Kidney epithelial cell (primary cell): Measurements from ENCODE around the gene TNS4. TPM values are rescaled to one million over a fixed set of nuclear protein-coding genes. Genes with fewer than 3 reads are reported as not detected.

Source experiments
- DNase-seq: peaks from one replicate; pipeline ENCODE4 v3.0.0-alpha.2; 2010; ENCODE audit warnings: low read depth
- H3K27me3 ChIP-seq: 2 replicates; pipeline ENCODE4 v1.6.0; 2011; ENCODE audit warnings: low read length; ENCODE audit not compliant: control insufficient read depth, insufficient read depth
- H3K36me3 ChIP-seq: 2 replicates; pipeline ENCODE4 v1.5.1; 2011; ENCODE audit warnings: low read length; ENCODE audit not compliant: control insufficient read depth, insufficient read depth
- H3K4me3 ChIP-seq: 2 replicates; pipeline ENCODE4 v1.5.1; 2011; ENCODE audit warnings: low read depth, mild to moderate bottlenecking, control low read depth, low read length
- total RNA-seq: library from RNA; depleted of rRNA; stranded (reverse); fragments of >200 nt; gene quantifications from 2 replicates; pipeline ENCODE4 v1.2.3, GENCODE V29; 2015
- TF ChIP-seq, protein P1 (sequence below): IDR thresholded peaks from 2 replicates; pipeline ENCODE4 v1.5.1; 2011; ENCODE audit warnings: mild to moderate bottlenecking, moderate library complexity, low read length, control low read depth, inconsistent platforms; ENCODE audit not compliant: insufficient read depth, poor library complexity, severe bottlenecking

The TNS4 gene
- total RNA-seq, 1 donor from 2014 or later = not detected

DNA sequence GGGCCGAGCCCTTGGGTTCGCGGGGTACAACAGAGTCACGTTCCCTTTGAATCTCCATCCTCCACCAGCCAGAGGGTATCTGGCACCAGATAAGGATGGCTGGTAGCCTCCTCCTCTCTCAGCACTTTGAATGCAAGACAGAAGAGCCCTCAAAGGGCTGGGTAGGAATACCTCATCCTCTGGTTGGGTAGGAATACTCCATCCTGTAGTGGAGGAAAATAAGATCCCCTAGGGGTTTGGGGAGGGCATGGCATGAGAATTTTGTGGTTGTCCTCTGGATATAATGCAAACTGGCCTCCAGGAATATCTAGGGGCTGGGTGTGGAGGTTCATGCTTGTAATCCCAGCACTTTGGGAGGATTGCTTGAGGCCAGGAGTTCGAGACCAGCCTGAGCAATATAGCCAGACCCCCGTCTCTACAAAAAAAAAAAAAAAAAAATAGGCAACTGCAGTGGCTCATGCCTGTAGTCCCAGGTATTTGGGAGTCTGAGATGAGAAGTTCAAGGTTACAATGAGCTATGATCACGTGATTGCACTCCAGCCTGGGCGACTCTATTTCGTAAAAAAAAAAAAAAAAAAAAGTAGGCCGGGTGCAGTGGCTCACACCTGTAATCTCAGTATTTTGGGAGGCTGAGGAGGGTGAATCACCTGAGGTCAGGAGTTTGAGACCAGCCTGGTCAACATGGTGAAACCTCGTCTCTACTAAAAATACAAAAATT, 55.5 kb downstream of the TNS4 start:
- Histone ChIP-seq H3K36me3 (no peaks in the 10 kb centered on the region), H3K27me3 (no peaks in the 10 kb centered on the region), H3K4me3 (peak overlapping the region; percentile 81)
- TF ChIP-seq, protein P1, sequence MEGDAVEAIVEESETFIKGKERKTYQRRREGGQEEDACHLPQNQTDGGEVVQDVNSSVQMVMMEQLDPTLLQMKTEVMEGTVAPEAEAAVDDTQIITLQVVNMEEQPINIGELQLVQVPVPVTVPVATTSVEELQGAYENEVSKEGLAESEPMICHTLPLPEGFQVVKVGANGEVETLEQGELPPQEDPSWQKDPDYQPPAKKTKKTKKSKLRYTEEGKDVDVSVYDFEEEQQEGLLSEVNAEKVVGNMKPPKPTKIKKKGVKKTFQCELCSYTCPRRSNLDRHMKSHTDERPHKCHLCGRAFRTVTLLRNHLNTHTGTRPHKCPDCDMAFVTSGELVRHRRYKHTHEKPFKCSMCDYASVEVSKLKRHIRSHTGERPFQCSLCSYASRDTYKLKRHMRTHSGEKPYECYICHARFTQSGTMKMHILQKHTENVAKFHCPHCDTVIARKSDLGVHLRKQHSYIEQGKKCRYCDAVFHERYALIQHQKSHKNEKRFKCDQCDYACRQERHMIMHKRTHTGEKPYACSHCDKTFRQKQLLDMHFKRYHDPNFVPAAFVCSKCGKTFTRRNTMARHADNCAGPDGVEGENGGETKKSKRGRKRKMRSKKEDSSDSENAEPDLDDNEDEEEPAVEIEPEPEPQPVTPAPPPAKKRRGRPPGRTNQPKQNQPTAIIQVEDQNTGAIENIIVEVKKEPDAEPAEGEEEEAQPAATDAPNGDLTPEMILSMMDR = no peak
- DNase-seq = no peak

- Histone ChIP-seq H3K27me3 (no peaks in the 10 kb centered on the region), H3K36me3 (no peaks in the 10 kb centered on the region), H3K4me3 (peak overlapping the region; percentile 81)
- no peak for DNase-seq
- TF ChIP-seq, protein P1 = no peak
These were observed 57.2 kb downstream of the TNS4 start for GRCh38 chr17:40443988-40444899.

DNA sequence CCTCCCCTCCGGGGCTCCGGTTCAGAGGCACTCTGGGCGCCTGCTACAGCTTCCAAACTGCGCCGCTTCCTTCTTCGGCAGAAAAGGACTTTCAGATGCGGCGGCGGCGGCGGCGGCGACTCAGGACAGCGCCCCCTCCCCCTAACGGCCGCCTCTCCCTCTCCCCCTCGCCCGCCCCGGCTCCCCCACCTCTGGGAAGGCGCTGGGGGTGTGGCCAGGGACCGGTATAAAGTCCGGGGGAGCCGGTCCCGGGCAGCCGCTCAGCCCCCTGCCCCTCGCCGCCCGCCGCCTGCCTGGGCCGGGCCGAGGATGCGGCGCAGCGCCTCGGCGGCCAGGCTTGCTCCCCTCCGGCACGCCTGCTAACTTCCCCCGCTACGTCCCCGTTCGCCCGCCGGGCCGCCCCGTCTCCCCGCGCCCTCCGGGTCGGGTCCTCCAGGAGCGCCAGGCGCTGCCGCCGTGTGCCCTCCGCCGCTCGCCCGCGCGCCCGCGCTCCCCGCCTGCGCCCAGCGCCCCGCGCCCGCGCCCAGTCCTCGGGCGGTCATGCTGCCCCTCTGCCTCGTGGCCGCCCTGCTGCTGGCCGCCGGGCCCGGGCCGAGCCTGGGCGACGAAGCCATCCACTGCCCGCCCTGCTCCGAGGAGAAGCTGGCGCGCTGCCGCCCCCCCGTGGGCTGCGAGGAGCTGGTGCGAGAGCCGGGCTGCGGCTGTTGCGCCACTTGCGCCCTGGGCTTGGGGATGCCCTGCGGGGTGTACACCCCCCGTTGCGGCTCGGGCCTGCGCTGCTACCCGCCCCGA, 58.0 kb downstream of the TNS4 start, which contains the start of gene IGFBP4:
Gene IGFBP4, plus strand, starts transcription at position 255 of the 792 bp plus-strand sequence. Its CDS starts 286 bp downstream, at position 541.
- Histone ChIP-seq H3K4me3 (peak within 1 kb of the TSS; percentile 81), H3K36me3 (no peaks in the 10 kb centered on the region), H3K27me3 (no peaks in the 10 kb centered on the region)
- peak; percentile 35 for DNase-seq
- TF ChIP-seq, protein P1 = peak; percentile 30

DNA sequence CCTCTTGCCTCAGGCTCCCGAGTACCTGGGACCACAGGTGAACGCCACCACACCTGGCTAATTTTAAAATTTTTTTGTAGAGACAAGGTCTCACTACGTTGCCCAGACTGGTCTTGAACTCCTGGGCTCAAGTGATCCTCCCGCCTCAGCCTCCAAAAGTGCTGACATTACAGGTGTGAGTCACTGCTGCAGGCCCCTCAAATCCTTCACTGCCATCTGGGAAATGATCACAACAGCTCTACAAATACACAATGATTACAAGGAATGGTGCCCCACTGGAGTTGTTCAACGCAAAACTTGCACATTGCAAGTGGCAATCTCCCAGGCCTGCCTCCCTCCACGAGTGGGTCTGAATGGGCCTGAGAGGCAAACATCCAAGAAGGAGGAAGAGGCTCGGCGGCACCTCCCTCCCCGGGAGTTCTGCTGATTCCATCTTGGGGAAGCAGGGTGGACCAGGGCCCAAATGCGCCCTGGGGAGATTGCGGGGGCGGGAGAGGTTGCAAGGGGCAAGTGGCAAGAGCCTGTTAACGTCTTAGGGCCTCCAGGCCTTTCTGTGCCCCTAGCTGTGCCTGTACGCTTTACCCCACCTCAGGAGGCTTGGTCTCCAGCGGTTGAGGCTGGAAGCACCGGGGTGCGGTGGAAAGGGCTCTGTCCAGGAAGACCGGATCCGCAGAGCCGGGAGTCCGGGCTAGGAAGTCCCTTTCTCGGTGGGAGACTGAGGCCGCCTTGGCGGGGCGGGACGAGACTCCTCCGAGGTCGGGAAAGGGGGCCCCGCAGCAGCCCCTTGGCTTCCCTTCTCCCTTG, 58.8 kb downstream of the TNS4 start:
- Histone ChIP-seq H3K27me3 (no peaks in the 10 kb centered on the region), H3K4me3 (peak overlapping the region; percentile 81), H3K36me3 (no peaks in the 10 kb centered on the region)
- TF ChIP-seq, protein P1 = no peak
- no peak for DNase-seq

- Histone ChIP-seq H3K36me3 (no peaks in the 10 kb centered on the region), H3K27me3 (no peaks in the 10 kb centered on the region), H3K4me3 (no peak overlapping the region)
- TF ChIP-seq, protein P1 = no peak
- DNase-seq = no peak
These were observed 61.3 kb downstream of the TNS4 start for GRCh38 chr17:40440166-40440565.
